NCI-H510A (cell line): ENCODE results near the gene FBLN7.
"Not testable (repeated sequence)": the region's sequence is repeated elsewhere in the genome, so short reads cannot be mapped to it uniquely, and the experiment has no call there.

Experiments
- DNase-seq: peaks from one replicate; lab custom pipeline; 2025; lab: John Stamatoyannopoulos, UW

Gene FBLN7

DNA sequence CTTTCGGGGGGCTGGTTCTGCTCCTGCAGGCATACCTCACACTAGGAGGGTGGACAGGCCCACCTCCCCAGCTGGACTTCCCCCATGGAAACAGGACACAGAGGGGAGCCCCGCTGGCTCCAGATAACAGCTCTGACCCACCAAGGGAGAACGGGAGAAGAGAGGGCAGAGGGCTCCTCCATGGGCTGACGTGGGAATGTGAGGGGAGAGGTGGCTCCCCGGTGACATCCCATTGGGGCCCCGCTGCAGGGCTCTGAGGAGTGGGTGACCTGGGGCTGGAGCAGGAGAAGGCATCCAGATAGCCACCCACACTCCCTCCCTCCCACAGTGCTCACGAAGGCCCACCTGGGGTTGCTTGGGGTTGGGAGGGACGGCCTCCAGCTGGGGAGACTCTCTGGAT is 45.9 kb downstream of the FBLN7 start:
- no peak for DNase-seq

DNA sequence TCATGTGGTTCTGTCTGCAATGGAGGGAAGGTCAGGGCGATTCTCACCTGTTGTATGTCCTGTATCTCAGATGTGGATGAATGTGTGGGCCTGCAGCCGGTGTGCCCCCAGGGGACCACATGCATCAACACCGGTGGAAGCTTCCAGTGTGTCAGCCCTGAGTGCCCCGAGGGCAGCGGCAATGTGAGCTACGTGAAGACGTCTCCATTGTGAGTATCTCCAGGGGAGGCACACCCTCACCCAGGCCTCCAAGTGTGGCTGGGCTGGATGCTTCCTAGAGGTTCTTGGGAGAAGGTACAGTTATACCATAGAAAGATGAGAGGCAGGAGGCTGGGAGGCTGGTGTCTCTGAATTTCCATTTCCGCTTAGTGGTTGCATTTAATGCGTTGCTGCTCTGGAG is 46.9 kb downstream of the FBLN7 start:
- no peak for DNase-seq

DNA sequence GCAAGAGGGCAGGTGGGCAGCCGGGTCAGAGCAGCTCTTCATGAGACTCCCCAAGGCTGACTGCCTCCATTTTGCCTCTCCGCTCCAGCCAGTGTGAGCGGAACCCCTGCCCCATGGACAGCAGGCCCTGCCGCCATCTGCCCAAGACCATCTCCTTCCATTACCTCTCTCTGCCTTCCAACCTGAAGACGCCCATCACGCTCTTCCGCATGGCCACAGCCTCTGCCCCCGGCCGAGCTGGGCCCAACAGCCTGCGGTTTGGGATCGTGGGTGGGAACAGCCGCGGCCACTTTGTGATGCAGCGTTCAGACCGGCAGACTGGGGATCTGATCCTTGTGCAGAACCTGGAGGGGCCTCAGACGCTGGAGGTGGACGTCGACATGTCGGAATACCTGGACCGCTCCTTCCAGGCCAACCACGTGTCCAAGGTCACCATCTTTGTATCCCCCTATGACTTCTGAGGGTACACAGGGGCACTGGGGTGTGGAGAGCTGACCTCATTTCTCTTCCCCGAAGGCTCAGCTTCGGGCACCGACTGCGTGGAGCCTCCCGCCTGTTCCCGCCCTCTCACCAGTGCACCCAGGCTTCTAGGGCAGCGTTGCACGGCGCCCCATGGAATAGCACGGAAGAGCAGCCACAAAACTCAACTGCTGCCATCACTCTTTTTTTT is 49.0 kb downstream of the FBLN7 start:
- no peak for DNase-seq

DNA sequence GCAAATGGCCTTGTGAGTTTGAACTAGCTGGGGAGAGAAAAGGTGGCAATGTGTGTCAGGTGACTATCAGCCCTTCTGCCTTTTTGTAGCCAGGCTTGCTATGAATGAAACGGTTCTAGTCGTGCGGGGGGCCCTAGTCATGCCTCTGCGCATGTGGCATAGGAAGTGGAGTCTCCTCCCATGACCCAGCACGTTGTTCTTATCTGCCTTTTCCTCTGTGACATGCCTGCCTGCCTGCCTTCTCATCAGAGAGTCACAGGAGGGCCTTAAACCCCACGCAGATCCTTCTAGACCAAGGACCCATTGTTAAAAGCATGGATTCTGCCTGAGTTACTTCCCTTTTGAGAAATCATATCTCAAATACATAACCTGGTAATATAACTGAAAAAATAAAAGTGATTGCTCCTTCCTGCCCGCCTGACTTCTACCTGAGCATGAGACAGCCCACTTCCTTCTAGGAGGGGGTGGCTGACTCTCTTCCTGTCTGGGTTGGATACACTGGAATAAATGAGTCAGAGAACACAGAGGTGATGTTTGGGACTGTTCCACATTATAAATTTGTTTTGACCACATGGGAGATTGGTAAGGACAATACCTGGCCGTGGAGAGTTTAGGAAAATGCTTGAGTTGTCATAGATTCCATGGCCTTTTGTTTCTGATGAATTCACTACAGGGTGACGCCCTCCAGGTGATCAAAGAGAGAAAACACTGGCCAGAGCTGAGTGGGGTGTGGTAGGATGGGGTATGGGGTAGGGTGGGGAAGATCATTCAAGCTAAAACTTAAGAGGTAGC is 49.8 kb downstream of the FBLN7 start:
- DNase-seq: no peak

DNA sequence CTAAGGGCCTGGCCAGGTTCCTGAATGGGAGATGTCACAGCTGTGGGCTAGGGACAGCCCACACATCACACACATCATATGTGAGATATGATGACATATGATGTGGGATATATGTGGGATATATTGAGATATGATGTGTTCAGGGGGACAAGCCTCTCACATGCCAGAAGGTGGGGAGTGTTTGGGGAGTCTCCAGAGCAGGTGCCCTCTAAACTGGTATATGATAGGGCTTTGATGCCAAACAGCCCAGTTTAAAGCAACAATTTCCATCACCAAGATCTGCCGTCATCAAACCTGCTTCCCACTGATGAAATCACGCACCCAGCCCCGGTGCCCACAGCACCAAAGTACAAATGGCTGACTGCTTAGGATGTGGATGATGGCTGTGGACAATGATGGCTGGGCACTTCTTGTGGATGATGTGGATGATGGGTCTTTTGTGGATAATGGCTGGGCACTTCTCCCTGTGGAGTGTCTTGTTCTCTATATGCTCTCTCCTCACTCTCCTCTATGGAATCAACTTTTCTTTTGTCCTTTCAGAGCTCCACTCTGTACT is 50.9 kb downstream of the FBLN7 start:
- no peak for DNase-seq

DNA sequence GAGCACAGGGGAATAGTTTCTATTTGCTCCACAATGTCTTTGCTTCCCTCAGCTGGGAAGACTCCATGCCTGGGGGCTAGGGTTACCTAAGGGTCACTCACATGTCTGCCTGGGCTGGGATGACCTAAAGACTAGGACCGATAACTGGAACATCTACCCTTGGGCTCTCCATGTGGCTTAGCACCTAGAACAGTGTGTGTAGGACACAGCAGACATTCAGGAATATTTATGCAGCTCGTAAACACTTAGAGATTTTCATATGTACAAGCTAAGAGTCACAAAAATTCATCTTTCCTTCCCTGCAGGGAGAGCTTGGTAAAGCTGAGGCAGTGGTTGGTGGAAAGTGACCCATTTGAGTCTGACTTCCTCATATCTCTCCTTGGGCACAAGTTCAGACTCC is 55.8 kb downstream of the FBLN7 start:
- DNase-seq: no peak

DNA sequence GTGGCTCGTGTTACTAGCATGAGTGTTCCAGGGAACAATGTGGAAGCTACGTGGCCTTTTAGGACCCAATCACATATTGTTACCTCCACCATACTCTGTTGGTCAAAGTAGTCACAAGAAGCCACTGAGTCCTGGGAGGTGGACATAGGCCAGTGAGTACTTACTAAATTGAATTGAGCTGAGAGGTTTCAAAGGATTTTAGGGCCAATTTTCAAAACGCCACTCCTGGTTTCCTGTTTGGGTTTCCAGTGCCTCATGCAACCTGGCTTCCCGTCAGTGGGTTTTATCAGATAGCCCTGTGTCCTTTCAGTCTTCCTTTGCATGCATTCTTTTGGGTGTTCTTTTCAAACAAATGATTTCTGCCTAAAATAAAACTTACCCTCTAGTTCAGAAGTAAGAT is 56.3 kb downstream of the FBLN7 start:
- no peak for DNase-seq

DNA sequence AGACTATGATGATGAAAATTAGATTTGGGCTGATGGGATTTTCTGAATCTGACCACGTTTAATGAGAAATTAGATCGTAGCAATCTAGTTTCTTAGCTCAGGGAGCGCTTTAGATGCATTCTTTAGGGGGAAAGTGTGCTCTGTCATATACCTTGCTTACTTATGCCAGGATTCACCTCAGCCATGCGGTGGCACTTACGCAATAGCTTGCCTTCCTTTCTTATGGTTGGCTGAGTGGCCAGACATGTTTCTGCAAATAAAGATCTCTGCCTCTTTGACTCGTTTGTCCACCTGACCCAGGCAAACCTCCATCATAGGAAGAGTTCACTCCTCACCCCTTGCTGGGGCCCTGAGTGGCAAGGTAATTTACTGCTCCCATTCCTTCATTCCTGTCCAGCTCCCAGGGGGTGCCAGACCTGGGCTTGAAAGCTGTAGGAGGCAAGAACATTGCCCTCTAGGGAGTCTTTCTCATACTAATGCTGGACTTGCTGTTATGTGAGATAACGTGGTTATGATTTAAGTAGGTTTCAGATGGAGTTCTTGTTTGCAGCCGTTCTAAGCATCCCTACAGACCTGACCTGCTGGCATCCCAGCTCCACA is 57.1 kb downstream of the FBLN7 start:
- peak; percentile 33 for DNase-seq

DNA sequence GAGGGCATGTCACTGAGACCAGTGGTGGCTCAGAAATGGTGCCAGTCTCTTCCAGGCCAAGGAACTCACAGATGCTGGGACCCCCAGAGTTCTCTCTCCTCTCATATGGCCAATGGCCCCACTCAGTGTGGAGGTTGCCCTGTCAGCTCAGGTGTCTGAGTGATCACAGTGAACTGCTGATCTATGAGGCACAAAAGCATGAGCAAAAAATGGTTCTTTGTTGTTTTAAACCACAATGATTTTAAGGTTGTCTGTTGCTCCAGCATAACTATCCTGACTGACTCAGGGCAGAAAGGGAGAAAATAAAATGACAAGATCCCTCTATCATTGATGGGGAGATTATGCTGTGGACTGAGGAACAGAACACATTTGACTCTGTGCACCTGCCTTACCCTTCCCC is 57.8 kb downstream of the FBLN7 start:
- no peak for DNase-seq

DNA sequence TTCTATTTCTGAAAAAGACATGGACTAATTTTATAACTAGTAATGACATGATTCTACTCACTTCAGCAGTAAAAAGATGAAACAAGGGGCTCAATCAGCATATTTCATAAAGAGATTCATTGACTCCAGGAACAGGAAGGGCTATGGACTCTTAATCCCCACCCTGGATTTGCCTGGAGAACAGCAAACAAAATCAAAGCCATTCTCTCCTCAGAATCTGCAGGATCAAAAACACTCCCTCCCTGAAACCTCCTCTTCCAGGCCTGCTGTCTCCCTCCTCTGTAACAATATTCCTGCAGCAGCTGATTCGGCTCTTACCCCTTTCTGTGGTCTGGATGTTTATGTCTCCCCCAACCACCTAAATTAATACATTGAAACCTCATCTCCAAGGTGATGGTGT is 59.7 kb downstream of the FBLN7 start:
- DNase-seq: no peak

DNA sequence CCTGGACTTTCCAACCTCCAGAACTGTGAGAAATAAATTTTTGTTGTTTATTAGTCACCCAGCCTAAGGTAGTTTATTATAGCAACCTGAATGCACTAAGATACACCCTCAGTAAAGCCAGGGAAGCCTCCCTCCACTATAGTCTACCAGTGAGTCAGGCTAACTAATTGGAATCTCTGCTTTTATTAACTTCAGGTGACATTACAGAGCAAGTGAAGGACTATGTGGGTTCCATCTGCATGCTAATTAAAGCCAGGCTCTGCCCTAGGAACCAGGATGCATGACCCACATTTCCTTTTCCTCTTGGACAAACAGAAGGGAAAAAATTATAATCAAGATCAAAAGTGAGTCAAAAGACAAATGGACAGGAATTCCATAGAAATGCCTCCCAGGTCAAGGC is 60.6 kb downstream of the FBLN7 start:
- DNase-seq: no peak

DNA sequence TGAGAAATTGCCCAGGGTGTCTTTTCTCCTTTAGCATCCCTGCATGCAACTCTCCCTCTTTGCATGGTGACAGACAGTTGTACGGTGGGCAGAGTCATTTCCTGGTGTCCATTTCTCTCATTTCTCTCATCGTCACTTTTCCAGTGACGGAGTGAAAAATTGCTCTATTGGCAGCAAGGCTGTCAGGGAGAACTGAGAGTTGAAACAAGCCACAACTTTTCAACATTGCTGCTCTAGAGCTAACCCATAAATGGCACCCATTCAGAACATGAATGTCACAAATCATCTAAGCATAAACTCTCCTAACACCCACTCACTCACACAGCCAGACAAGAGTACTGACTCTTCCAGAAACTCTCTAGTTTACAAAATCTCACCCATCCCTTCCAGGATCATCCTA is 61.0 kb downstream of the FBLN7 start:
- DNase-seq: no peak

DNA sequence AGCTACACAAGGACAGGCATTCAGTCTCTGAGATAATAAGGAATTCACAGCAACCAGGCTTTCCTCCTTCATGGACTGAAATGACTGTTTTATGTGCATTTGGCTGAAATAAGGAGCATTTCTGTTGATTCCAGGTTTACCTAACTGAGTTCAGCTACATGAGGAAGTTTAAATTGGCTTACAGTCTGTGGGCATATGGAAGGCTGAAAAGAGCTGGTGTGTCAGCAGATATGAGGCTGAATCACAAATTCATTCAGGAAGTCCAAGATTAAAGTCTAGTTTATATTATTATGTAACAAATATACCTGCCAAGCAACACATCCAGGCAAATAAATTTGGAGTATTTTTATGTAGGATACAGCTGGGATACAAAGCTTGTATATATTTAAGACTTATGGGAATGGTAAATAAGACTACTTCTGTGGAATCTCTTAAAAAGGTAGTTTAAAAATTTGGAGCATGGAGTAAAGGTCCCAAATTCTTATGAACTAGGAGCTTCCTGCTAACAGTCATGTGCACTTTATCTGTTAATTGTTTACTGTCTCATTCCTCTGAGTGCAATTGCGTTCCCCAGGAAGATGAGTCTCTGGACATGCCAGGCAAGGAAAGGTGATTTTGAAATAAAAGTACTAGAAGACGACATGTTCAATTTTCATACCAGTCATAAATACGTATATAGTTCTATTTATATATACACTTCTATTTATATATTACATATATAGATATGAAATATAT is 63.7 kb downstream of the FBLN7 start:
- DNase-seq: no peak

DNA sequence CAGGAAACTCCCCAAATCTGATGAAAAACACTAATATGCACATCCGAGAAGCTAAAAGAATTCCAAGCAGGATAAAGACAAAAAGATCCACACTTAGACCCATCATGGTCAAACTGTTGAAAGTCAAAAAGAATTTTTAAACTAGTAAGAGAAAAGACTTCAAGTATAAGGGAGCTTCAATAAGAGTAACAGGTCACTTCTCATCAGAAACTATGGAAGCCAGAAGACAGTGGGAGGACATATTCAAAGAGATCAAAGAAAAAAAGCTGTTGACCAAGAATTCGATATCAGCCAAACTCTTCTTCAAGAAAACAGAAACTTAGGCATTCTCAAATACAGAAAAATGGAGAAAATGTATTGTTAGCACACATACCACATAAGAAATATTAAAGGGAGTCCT is 66.2 kb downstream of the FBLN7 start:
- no peak for DNase-seq

DNA sequence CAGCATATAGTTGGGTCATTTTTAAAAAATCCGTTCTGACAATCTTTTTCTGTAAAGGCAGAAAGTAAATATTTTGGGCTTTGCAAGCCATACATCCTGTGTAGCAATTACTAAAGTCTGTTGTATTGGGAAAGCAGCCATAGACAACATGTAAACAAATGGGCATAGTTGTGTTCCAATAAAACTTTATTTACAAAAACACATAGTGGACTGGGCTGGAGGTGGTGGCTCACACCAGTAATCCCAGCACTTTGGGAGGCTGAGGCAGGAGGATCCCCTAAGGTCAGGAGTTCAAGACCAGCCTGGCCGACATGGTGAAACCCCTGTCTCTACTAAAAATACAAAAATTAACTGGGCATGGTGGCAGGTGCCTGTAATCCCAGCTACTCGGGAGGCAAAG is 69.7 kb downstream of the FBLN7 start:
- DNase-seq: not testable (repeated sequence)

DNA sequence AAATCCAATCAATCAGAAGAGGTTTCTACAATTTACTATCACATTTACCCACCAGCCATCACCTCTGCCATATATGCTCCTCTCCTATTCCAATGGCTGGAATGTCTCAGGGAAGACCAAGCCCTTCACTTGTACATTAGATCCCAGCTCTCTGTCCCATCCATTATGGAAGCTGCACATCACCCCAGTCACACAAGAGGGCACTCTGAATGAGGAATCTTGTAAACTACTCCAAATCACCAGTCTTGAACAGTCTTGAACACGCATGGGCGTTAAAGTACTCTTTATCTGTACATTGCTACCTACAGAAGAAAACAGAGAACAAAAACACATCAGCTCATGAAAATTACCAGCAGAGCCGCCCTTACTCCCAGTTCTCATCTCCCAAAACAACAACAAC is 78.0 kb downstream of the FBLN7 start:
- DNase-seq: no peak

DNA sequence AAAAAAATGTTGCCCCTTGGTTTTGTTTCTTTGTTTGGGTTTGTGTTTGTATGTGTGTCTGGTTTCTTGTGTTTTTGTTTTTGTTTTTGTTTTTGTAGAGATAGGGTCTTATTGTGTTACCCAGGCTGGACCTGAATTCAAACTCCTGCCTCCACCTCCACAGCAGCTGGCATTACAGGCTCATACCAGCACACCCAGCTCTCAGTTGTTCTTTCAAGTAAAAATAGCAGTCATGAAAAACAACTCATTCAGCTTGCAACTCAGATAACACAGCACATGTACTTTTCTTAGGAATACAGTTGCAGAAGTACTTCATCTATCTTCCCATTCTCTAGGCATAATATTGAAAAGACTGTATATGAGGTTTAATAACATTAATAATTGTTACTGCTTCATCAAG is 79.7 kb downstream of the FBLN7 start:
- DNase-seq: no peak

DNA sequence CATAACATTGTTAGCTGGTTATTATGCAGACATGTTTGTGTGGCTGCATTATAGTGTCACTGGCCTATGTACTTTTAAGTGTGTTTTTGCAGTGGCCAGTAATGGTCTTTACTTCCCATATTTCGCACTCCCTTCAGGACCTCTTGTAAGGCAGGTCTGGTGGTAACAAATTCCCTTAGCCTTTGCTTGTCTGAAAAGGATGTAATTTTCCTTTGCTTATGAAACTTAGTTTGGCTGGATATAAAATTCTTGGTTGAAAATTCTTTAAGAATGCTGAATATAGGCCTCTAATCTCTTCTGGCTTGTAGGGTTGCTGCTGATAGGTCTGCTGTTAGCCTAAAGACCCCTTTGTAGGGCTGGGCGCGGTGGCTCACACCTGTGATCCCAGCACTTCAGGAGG is 82.0 kb downstream of the FBLN7 start:
- no peak for DNase-seq

DNA sequence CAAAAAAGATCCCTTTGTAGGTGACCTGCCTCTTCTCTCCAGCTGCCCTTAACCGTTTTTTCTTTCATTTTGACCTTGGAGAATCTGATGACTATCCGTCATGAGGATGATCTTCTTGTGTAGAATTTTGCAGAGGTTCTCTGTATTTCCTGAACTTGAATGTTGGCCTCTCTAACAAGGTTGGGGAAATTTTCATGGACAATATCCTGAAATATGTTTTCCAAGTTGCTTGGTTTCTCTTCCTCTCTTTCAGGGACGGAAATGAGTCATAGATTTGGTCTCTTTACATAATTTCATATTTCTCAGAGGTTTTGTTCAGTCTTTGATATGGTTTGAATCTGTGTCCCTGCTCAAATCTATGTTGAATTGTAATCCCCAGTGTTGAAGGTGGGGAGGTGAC is 82.6 kb downstream of the FBLN7 start:
- no peak for DNase-seq

DNA sequence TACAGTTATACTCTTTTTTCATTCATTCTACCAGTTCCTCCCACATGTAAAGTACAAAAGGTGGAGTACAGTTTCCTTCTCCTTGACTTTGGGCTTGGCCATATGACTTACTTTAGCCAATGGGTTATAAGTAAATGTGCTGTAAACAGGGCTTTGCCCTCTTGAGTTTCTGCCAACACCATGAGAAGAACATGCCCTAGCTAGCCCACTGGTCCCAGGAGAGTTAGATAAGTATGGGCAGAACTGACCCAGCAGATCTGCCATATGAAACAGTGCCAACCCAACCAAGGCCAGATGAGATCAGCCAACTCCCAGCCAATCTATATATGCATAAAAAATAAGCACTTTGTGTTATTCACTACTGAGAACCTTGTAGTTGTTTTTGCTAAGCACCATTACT is 91.2 kb downstream of the FBLN7 start:
- DNase-seq: peak; percentile 9

DNA sequence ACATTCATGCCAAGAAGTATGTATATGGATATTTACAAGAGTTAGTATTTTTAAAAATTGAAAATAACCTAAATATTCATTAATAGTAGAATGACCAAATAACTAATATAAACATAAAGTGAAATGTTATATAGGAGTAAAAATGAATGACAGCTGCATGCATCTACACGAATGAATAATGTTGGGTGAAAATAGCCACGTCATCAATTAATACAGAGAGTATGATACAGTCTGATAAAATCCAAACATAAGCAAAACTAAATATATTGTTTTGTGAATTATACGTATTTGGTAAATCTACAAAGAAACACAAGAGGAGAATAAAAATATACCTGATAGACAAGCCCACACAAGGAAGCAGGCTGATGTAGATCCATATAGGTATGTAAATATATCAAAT is 92.2 kb downstream of the FBLN7 start:
- no peak for DNase-seq
